Measurements from ENCODE around the gene TMEM47. TPM values are rescaled to one million over a fixed set of nuclear protein-coding genes. Genes with fewer than 3 reads are reported as not detected.

Gene TMEM47
- total and polyA plus RNA-seq, 2 donors (not counting 1 experiment from before 2014, with no cell fraction given): 128 to 240 TPM

- H3K27me3 ChIP-seq (ENCODE audit: control insufficient read depth, insufficient read depth, low read length): no peaks in the 10 kb centered on the region
- no peak overlapping the region for H2AFZ ChIP-seq (ENCODE audit: low read length)
- no peaks in the 10 kb centered on the region for H3K4me1 ChIP-seq (ENCODE audit: control insufficient read depth, extremely low read depth, insufficient read depth, low read length)
- H3K9ac ChIP-seq (ENCODE audit: insufficient read depth, low read length): no peak overlapping the region
- H3K27ac ChIP-seq (ENCODE audit: insufficient read depth, low read length): no peak overlapping the region
- H3K36me3 ChIP-seq (ENCODE audit: control insufficient read depth, insufficient read depth, low read length): no peaks in the 10 kb centered on the region
- H3K79me2 ChIP-seq (ENCODE audit: control insufficient read depth, insufficient read depth, low read length): no peaks in the 10 kb centered on the region
- TF ChIP-seq CTCF (conservative IDR thresholded peaks at IDR 0.05 in 1 of 2, IDR thresholded peaks at IDR 0.05 in 1 of 2; ENCODE audit: low read depth in 1 of 2, low read length in 2 of 2) (no peak), EZH2 (IDR thresholded peaks at IDR 0.05; ENCODE audit: low read length, missing control alignments) (no peak)
- H4K20me1 ChIP-seq (ENCODE audit: control insufficient read depth, extremely low read depth, insufficient read depth, low read length): no peaks in the 10 kb centered on the region
- no peak overlapping the region for H3K4me2 ChIP-seq (ENCODE audit: extremely low read depth, insufficient read depth, low read length)
- no peak overlapping the region for H3K4me3 ChIP-seq (replicated peaks in 1 of 4; ENCODE audit: control extremely low read depth in 1 of 4, insufficient read depth in 1 of 4, low read depth in 3 of 4, low read length in 4 of 4)
- no peaks in the 10 kb centered on the region for H3K9me3 ChIP-seq (ENCODE audit: control insufficient read depth, insufficient read depth, low read depth, low read length)
- DNase-seq (ENCODE audit: low read depth in 2 of 2): peak; percentile 21 to 60
Observed at GRCh38 chrX:34629572-34629971, 27.5 kb downstream of the TMEM47 start.

GRCh38 chrX:34624416-34624815, 32.7 kb downstream of the TMEM47 start:
- H3K27ac ChIP-seq (ENCODE audit: insufficient read depth, low read length): no peak overlapping the region
- no peaks in the 10 kb centered on the region for H3K27me3 ChIP-seq (ENCODE audit: control insufficient read depth, insufficient read depth, low read length)
- no peaks in the 10 kb centered on the region for H3K79me2 ChIP-seq (ENCODE audit: control insufficient read depth, insufficient read depth, low read length)
- H3K4me2 ChIP-seq (ENCODE audit: extremely low read depth, insufficient read depth, low read length): no peak overlapping the region
- H3K4me3 ChIP-seq (replicated peaks in 1 of 4; ENCODE audit: control extremely low read depth in 1 of 4, insufficient read depth in 1 of 4, low read depth in 3 of 4, low read length in 4 of 4): no peak overlapping the region
- H4K20me1 ChIP-seq (ENCODE audit: control insufficient read depth, extremely low read depth, insufficient read depth, low read length): no peaks in the 10 kb centered on the region
- no peaks in the 10 kb centered on the region for H3K9me3 ChIP-seq (ENCODE audit: control insufficient read depth, insufficient read depth, low read depth, low read length)
- no peaks in the 10 kb centered on the region for H3K36me3 ChIP-seq (ENCODE audit: control insufficient read depth, insufficient read depth, low read length)
- DNase-seq (ENCODE audit: low read depth in 2 of 2): peak; percentile 1 to 47
- H2AFZ ChIP-seq (ENCODE audit: low read length): no peak overlapping the region
- no peak for TF ChIP-seq CTCF (conservative IDR thresholded peaks at IDR 0.05 in 1 of 2, IDR thresholded peaks at IDR 0.05 in 1 of 2; ENCODE audit: low read depth in 1 of 2, low read length in 2 of 2)
- TF ChIP-seq EZH2 (IDR thresholded peaks at IDR 0.05; ENCODE audit: low read length, missing control alignments): no peak
- no peak overlapping the region for H3K9ac ChIP-seq (ENCODE audit: insufficient read depth, low read length)
- H3K4me1 ChIP-seq (ENCODE audit: control insufficient read depth, extremely low read depth, insufficient read depth, low read length): no peaks in the 10 kb centered on the region

GRCh38 chrX:34619920-34620319, 37.2 kb downstream of the TMEM47 start:
- H3K36me3 ChIP-seq (ENCODE audit: control insufficient read depth, insufficient read depth, low read length): no peaks in the 10 kb centered on the region
- no peaks in the 10 kb centered on the region for H4K20me1 ChIP-seq (ENCODE audit: control insufficient read depth, extremely low read depth, insufficient read depth, low read length)
- H3K4me2 ChIP-seq (ENCODE audit: extremely low read depth, insufficient read depth, low read length): no peak overlapping the region
- TF ChIP-seq EZH2 (IDR thresholded peaks at IDR 0.05; ENCODE audit: low read length, missing control alignments) (no peak), CTCF (conservative IDR thresholded peaks at IDR 0.05 in 1 of 2, IDR thresholded peaks at IDR 0.05 in 1 of 2; ENCODE audit: low read depth in 1 of 2, low read length in 2 of 2) (no peak)
- no peaks in the 10 kb centered on the region for H3K9me3 ChIP-seq (ENCODE audit: control insufficient read depth, insufficient read depth, low read depth, low read length)
- no peak overlapping the region for H3K4me3 ChIP-seq (replicated peaks in 1 of 4; ENCODE audit: control extremely low read depth in 1 of 4, insufficient read depth in 1 of 4, low read depth in 3 of 4, low read length in 4 of 4)
- H3K27ac ChIP-seq (ENCODE audit: insufficient read depth, low read length): no peak overlapping the region
- H2AFZ ChIP-seq (ENCODE audit: low read length): no peak overlapping the region
- no peaks in the 10 kb centered on the region for H3K79me2 ChIP-seq (ENCODE audit: control insufficient read depth, insufficient read depth, low read length)
- DNase-seq (ENCODE audit: low read depth in 2 of 2): no peak
- H3K27me3 ChIP-seq (ENCODE audit: control insufficient read depth, insufficient read depth, low read length): no peaks in the 10 kb centered on the region
- no peak overlapping the region for H3K9ac ChIP-seq (ENCODE audit: insufficient read depth, low read length)
- no peaks in the 10 kb centered on the region for H3K4me1 ChIP-seq (ENCODE audit: control insufficient read depth, extremely low read depth, insufficient read depth, low read length)
